ENCODE measurements around the gene CCDC157. TPM values are rescaled to one million over a fixed set of nuclear protein-coding genes. Genes with fewer than 3 reads are reported as not detected.

Gene CCDC157
- total RNA-seq, 1 donor = 2.6 TPM

- DNase-seq (ENCODE audit: low read depth) = no peak
- H3K4me3 ChIP-seq (ENCODE audit: low read depth, low read length) = peak overlapping the region; percentile 83
- no peak for TF ChIP-seq CTCF (IDR thresholded peaks at IDR 0.05; ENCODE audit: insufficient read depth, low read length)
These were observed 31.0 kb upstream of the CCDC157 start for GRCh38 chr22:30325724-30326254.

- no peak for TF ChIP-seq CTCF (IDR thresholded peaks at IDR 0.05; ENCODE audit: insufficient read depth, low read length)
- H3K4me3 ChIP-seq (ENCODE audit: low read depth, low read length) = peak overlapping the region; percentile 83
- DNase-seq (ENCODE audit: low read depth) = no peak
These were observed 30.5 kb upstream of the CCDC157 start for GRCh38 chr22:30326255-30326705.

- peak; percentile 72 for DNase-seq (ENCODE audit: low read depth)
- H3K4me3 ChIP-seq (ENCODE audit: low read depth, low read length) = peak within 1 kb of the TSS; percentile 83
- TF ChIP-seq CTCF (IDR thresholded peaks at IDR 0.05; ENCODE audit: insufficient read depth, low read length) = no peak
These were observed 30.0 kb upstream of the CCDC157 start, which contains the start of gene TBC1D10A for GRCh38 chr22:30326706-30327362. TBC1D10A (minus strand) TSS chr22:30326941; CDS start chr22:30326881, 60 bp downstream.

- no peak for TF ChIP-seq CTCF (IDR thresholded peaks at IDR 0.05; ENCODE audit: insufficient read depth, low read length)
These were observed 28.9 kb upstream of the CCDC157 start for GRCh38 chr22:30327864-30328345.

GRCh38 chr22:30328466-30329049, 28.2 kb upstream of the CCDC157 start:
- no peak for TF ChIP-seq CTCF (IDR thresholded peaks at IDR 0.05; ENCODE audit: insufficient read depth, low read length)
- H3K4me3 ChIP-seq (ENCODE audit: low read depth, low read length) = no peak overlapping the region
- no peak for DNase-seq (ENCODE audit: low read depth)

More at GRCh38 chr22:30327864-30328345, 28.9 kb upstream of the CCDC157 start:
- no peak for DNase-seq (ENCODE audit: low read depth)
- no peak overlapping the region for H3K4me3 ChIP-seq (ENCODE audit: low read depth, low read length)

- no peak for TF ChIP-seq CTCF (IDR thresholded peaks at IDR 0.05; ENCODE audit: insufficient read depth, low read length)
- H3K4me3 ChIP-seq (ENCODE audit: low read depth, low read length) = no peak overlapping the region
- DNase-seq (ENCODE audit: low read depth) = no peak
These were observed 24.3 kb upstream of the CCDC157 start for GRCh38 chr22:30332551-30332950.
